ENCODE results near the gene TECPR2.

TECPR2 gene

DNA sequence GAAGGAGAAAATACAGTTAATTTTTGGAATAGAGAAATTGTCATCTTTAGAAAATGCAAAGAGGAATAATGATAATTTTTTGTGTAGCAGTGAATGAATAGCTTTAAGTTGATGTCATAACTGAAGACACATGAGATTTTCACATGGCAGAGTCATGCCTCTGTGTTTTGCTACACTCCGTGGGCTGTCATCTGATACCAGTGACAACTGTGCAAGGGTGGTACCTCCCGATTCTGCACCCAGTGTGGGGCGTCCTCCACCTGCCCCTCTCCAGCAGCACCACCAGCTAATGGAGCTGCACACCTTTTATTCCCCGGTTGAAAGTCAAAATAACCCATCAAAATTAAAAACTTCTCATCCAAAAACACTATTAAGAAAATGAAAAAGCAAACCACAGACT lies 99.7 kb downstream of the TECPR2 start:
- no peak for TF ChIP-seq POLR2AphosphoS5 (IDR thresholded peaks at IDR 0.05; ENCODE audit: low read depth, low read length)
- TF ChIP-seq FOXP2 (optimal IDR thresholded peaks at IDR 0.05; ENCODE audit: borderline replicate concordance, extremely low read depth, extremely low read length, insufficient read depth): no peak
- TF ChIP-seq SIN3A (IDR thresholded peaks at IDR 0.05; ENCODE audit: borderline replicate concordance, insufficient read depth, low read length): no peak
- TF ChIP-seq, protein P1, sequence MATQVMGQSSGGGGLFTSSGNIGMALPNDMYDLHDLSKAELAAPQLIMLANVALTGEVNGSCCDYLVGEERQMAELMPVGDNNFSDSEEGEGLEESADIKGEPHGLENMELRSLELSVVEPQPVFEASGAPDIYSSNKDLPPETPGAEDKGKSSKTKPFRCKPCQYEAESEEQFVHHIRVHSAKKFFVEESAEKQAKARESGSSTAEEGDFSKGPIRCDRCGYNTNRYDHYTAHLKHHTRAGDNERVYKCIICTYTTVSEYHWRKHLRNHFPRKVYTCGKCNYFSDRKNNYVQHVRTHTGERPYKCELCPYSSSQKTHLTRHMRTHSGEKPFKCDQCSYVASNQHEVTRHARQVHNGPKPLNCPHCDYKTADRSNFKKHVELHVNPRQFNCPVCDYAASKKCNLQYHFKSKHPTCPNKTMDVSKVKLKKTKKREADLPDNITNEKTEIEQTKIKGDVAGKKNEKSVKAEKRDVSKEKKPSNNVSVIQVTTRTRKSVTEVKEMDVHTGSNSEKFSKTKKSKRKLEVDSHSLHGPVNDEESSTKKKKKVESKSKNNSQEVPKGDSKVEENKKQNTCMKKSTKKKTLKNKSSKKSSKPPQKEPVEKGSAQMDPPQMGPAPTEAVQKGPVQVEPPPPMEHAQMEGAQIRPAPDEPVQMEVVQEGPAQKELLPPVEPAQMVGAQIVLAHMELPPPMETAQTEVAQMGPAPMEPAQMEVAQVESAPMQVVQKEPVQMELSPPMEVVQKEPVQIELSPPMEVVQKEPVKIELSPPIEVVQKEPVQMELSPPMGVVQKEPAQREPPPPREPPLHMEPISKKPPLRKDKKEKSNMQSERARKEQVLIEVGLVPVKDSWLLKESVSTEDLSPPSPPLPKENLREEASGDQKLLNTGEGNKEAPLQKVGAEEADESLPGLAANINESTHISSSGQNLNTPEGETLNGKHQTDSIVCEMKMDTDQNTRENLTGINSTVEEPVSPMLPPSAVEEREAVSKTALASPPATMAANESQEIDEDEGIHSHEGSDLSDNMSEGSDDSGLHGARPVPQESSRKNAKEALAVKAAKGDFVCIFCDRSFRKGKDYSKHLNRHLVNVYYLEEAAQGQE (IDR thresholded peaks at IDR 0.05; ENCODE audit: insufficient read depth in 1 of 2, low read depth in 2 of 2, low read length in 2 of 2): no peak
- no peak for TF ChIP-seq TAF1 (IDR thresholded peaks at IDR 0.05; ENCODE audit: borderline replicate concordance, insufficient read depth, low read length)

DNA sequence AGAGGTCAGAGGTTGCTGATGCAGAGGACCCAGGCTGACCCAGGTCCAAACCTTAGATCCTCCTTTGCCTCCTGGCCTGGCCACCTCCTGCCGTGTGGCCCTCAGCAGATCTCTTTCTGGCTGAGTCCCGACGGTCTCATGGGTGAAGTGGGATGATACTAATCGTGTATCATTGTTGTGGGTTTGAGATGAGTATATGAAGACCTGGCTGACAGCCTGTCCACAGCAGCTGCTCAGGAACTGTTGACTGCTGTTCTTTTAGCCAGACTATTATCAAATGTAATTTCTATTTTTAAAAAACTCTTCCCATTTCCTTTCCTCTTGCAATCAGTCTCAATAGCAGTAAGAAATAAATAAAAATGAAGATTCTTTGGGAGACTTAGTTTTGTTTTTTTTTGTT lies 101.3 kb downstream of the TECPR2 start:
- TF ChIP-seq FOXP2 (optimal IDR thresholded peaks at IDR 0.05; ENCODE audit: borderline replicate concordance, extremely low read depth, extremely low read length, insufficient read depth) (no peak), TAF1 (IDR thresholded peaks at IDR 0.05; ENCODE audit: borderline replicate concordance, insufficient read depth, low read length) (no peak), POLR2AphosphoS5 (IDR thresholded peaks at IDR 0.05; ENCODE audit: low read depth, low read length) (no peak), SIN3A (IDR thresholded peaks at IDR 0.05; ENCODE audit: borderline replicate concordance, insufficient read depth, low read length) (no peak)
- TF ChIP-seq, protein P1 (IDR thresholded peaks at IDR 0.05; ENCODE audit: insufficient read depth in 1 of 2, low read depth in 2 of 2, low read length in 2 of 2): no peak

DNA sequence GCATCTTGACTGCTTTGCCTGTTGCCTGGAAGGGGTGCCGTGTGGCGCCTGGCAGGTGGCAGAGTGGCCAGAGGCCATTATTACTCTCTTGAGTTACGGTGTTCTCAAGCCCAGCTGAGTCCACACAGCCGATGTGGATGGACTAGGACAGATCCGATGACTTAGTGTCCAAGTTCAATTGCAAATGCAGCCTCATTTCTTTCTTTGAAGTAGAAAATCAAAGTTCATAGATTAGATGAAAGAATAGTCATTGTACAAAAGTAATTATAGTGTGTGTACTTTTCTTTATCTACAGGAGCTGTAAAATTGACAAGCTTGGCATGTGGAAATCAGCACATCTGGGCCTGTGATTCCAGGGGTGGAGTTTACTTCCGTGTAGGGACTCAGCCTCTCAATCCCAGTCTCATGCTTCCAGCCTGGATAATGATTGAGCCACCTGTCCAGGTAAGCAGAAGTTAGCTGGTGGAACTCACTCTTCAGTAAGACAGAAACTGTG lies 102.2 kb downstream of the TECPR2 start:
- no peak for TF ChIP-seq SIN3A (IDR thresholded peaks at IDR 0.05; ENCODE audit: borderline replicate concordance, insufficient read depth, low read length)
- no peak for TF ChIP-seq POLR2AphosphoS5 (IDR thresholded peaks at IDR 0.05; ENCODE audit: low read depth, low read length)
- TF ChIP-seq, protein P1 (IDR thresholded peaks at IDR 0.05; ENCODE audit: insufficient read depth in 1 of 2, low read depth in 2 of 2, low read length in 2 of 2): no peak
- TF ChIP-seq FOXP2 (optimal IDR thresholded peaks at IDR 0.05; ENCODE audit: borderline replicate concordance, extremely low read depth, extremely low read length, insufficient read depth): no peak
- TF ChIP-seq TAF1 (IDR thresholded peaks at IDR 0.05; ENCODE audit: borderline replicate concordance, insufficient read depth, low read length): no peak

DNA sequence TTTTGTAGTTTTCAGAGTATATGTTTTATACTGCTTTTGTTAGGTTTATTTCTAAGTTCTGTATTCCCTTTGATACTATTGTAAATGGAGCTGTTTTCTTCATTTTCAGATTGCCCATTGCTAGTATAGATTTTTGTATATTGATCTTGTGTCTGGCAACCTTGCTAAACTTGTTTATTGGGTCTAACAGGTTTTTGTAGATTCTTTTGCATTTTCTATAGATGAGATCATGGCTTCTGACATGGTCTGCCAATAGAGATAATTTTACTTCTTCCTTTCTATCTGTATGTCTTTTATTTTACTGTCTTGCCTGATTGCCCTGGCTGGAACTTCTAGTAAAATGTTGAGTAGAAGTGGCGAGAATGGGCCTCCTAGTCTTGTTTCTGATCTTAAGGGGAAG lies 106.5 kb downstream of the TECPR2 start:
- TF ChIP-seq SIN3A (IDR thresholded peaks at IDR 0.05; ENCODE audit: borderline replicate concordance, insufficient read depth, low read length) (no peak), POLR2AphosphoS5 (IDR thresholded peaks at IDR 0.05; ENCODE audit: low read depth, low read length) (no peak), TAF1 (IDR thresholded peaks at IDR 0.05; ENCODE audit: borderline replicate concordance, insufficient read depth, low read length) (no peak), FOXP2 (optimal IDR thresholded peaks at IDR 0.05; ENCODE audit: borderline replicate concordance, extremely low read depth, extremely low read length, insufficient read depth) (no peak)
- TF ChIP-seq, protein P1 (IDR thresholded peaks at IDR 0.05; ENCODE audit: insufficient read depth in 1 of 2, low read depth in 2 of 2, low read length in 2 of 2): no peak
